Trophoblast cell (in vitro differentiated cells and primary cell): ENCODE measurements around the gene FOXO6.

Source experiments
- DNase-seq, 2 donors: peaks; one replicate each; pipeline ENCODE4 v3.0.0-alpha.2; 2016
- H2AFZ ChIP-seq: 2 replicates; pipeline ENCODE4 v1.6.1; 2013; ENCODE audit warnings: low read length, moderate library complexity, mild to moderate bottlenecking; ENCODE audit not compliant: insufficient read depth, poor library complexity
- H2AK5ac ChIP-seq: 2 replicates; pipeline ENCODE4 v1.6.1; 2013; ENCODE audit warnings: mild to moderate bottlenecking, low read length
- H2BK120ac ChIP-seq: 2 replicates; pipeline ENCODE4 v1.6.1; 2013; ENCODE audit warnings: low read length, mild to moderate bottlenecking, moderate library complexity; ENCODE audit not compliant: insufficient read depth, poor library complexity
- H2BK12ac ChIP-seq: 2 replicates; pipeline ENCODE4 v1.6.1; 2013; ENCODE audit warnings: mild to moderate bottlenecking, low read length, moderate library complexity
- H2BK5ac ChIP-seq: 2 replicates; pipeline ENCODE4 v1.6.1; 2013; ENCODE audit warnings: low read length, low read depth, moderate library complexity, mild to moderate bottlenecking; ENCODE audit not compliant: poor library complexity
- H3K14ac ChIP-seq: 2 replicates; pipeline ENCODE4 v1.6.1; 2013; ENCODE audit warnings: mild to moderate bottlenecking, low read length
- H3K18ac ChIP-seq: 2 replicates; pipeline ENCODE4 v1.6.1; 2013; ENCODE audit warnings: mild to moderate bottlenecking, low read length
- H3K23ac ChIP-seq: 2 replicates; pipeline ENCODE4 v1.6.1; 2013; ENCODE audit warnings: low read length
- H3K27ac ChIP-seq: 2 replicates; pipeline ENCODE4 v1.5.1; 2013; ENCODE audit warnings: low read depth, mild to moderate bottlenecking, inconsistent platforms, low read length, moderate library complexity
- H3K27me3 ChIP-seq: 2 replicates; pipeline ENCODE4 v1.6.1; 2013; ENCODE audit warnings: inconsistent platforms, mild to moderate bottlenecking, low read length, moderate library complexity; ENCODE audit not compliant: insufficient read depth
- H3K36me3 ChIP-seq, 2 experiments: 1 replicate in 1 of 2; 2 replicates in 1 of 2; pipeline ENCODE4 v1.6.1; 2013; ENCODE audit warnings: low read length in 2 of 2, mild to moderate bottlenecking in 2 of 2, moderate library complexity in 1 of 2; ENCODE audit not compliant: insufficient read depth in 2 of 2, control insufficient read depth in 1 of 2
- H3K4ac ChIP-seq: 2 replicates; pipeline ENCODE4 v1.6.1; 2013; ENCODE audit warnings: low read depth, mild to moderate bottlenecking, low read length, moderate library complexity
- H3K4me1 ChIP-seq, 2 experiments: 1 replicate in 1 of 2; 2 replicates in 1 of 2; pipeline ENCODE4 v1.6.1; 2013; ENCODE audit warnings: low read length in 2 of 2, mild to moderate bottlenecking in 2 of 2, moderate library complexity in 1 of 2; ENCODE audit not compliant: insufficient read depth in 2 of 2, control insufficient read depth in 1 of 2
- H3K4me2 ChIP-seq: 2 replicates; pipeline ENCODE4 v1.6.1; 2013; ENCODE audit warnings: inconsistent platforms, mild to moderate bottlenecking, low read length, moderate library complexity
- H3K4me3 ChIP-seq: 2 replicates; pipeline ENCODE4 v1.5.1; 2013; ENCODE audit warnings: mild to moderate bottlenecking, low read depth, low read length, inconsistent platforms
- H3K79me1 ChIP-seq: one replicate; pipeline ENCODE4 v1.6.1; 2013; ENCODE audit warnings: low read length
- H3K79me2 ChIP-seq: 2 replicates; pipeline ENCODE4 v1.6.1; 2013; ENCODE audit warnings: low read length, mild to moderate bottlenecking; ENCODE audit not compliant: control insufficient read depth, insufficient read depth, poor library complexity
- H3K9ac ChIP-seq: 2 replicates; pipeline ENCODE4 v1.6.1; 2013; ENCODE audit warnings: mild to moderate bottlenecking, low read length
- H3K9me3 ChIP-seq: 2 replicates; pipeline ENCODE4 v1.6.1; 2013; ENCODE audit warnings: low read depth, mild to moderate bottlenecking, control low read depth, inconsistent platforms, low read length; ENCODE audit not compliant: insufficient read depth
- H4K12ac ChIP-seq: 2 replicates; pipeline ENCODE4 v1.6.1; 2013; ENCODE audit warnings: low read depth, mild to moderate bottlenecking, low read length, moderate library complexity
- H4K8ac ChIP-seq: 2 replicates; pipeline ENCODE4 v1.6.1; 2013; ENCODE audit warnings: low read depth, mild to moderate bottlenecking, low read length, moderate library complexity
- H4K91ac ChIP-seq: one replicate; pipeline ENCODE4 v1.6.1; 2013; ENCODE audit warnings: low read depth, mild to moderate bottlenecking, low read length, moderate library complexity
- WGBS: extraction: QIAGEN DNeasy Blood & Tissue Kit; methylation state at CpG from one replicate; pipeline ENCODE4 v1.1.7; 2013; ENCODE audit warnings: missing lambda C conversion rate; ENCODE audit not compliant: insufficient read length, insufficient coverage; ENCODE audit errors: extremely low coverage; 5-methylcytosine and 5-hydroxymethylcytosine counted together

Gene FOXO6

GRCh38 chr1:41414296-41414695 is 53.1 kb downstream of the FOXO6 start:
- no CpG with 5 or more reads among the region's 3 CpGs for WGBS
- no peak overlapping the region for H2AK5ac ChIP-seq
- H3K4me2 ChIP-seq: no peak overlapping the region
- no peak for DNase-seq
- no peak overlapping the region for H2BK5ac ChIP-seq
- no peaks in the 10 kb centered on the region for H3K79me2 ChIP-seq
- no peak overlapping the region for H3K18ac ChIP-seq
- H3K9ac ChIP-seq: no peak overlapping the region
- peaks cover 4% of the 10 kb centered on the region for H3K79me1 ChIP-seq
- H4K12ac ChIP-seq: no peak overlapping the region
- H3K23ac ChIP-seq: no peak overlapping the region
- no peak overlapping the region for H3K4me3 ChIP-seq
- H3K14ac ChIP-seq: no peak overlapping the region
- H3K27ac ChIP-seq: no peak overlapping the region
- no peaks in the 10 kb centered on the region for H3K36me3 ChIP-seq
- no peak overlapping the region for H2BK12ac ChIP-seq
- no peak overlapping the region for H4K8ac ChIP-seq
- no peak overlapping the region for H2BK120ac ChIP-seq
- no peaks in the 10 kb centered on the region for H3K27me3 ChIP-seq
- H3K4ac ChIP-seq: no peak overlapping the region
- H2AFZ ChIP-seq: no peak overlapping the region
- H3K4me1 ChIP-seq: peaks cover 8 to 14% of the 10 kb centered on the region in 2 experiments
- peaks cover 4% of the 10 kb centered on the region for H3K9me3 ChIP-seq
- no peak overlapping the region for H4K91ac ChIP-seq

- H3K79me2 ChIP-seq: no peaks in the 10 kb centered on the region
- H2BK5ac ChIP-seq: peak overlapping the region; percentile 6
- H3K4ac ChIP-seq: no peak overlapping the region
- H2BK120ac ChIP-seq: peak overlapping the region; percentile 8
- no peak overlapping the region for H2BK12ac ChIP-seq
- H2AFZ ChIP-seq: no peak overlapping the region
- H4K12ac ChIP-seq: no peak overlapping the region
- DNase-seq: no peak
- H3K36me3 ChIP-seq: no peaks in the 10 kb centered on the region
- no peak overlapping the region for H3K4me2 ChIP-seq
- H3K23ac ChIP-seq: no peak overlapping the region
- H3K18ac ChIP-seq: no peak overlapping the region
- H3K79me1 ChIP-seq: peaks cover 4% of the 10 kb centered on the region
- H4K91ac ChIP-seq: peak overlapping the region; percentile 48
- no peak overlapping the region for H2AK5ac ChIP-seq
- H3K4me1 ChIP-seq: peaks cover 8 to 14% of the 10 kb centered on the region in 2 experiments
- peaks cover 4% of the 10 kb centered on the region for H3K9me3 ChIP-seq
- no peaks in the 10 kb centered on the region for H3K27me3 ChIP-seq
- peak overlapping the region; percentile 30 for H3K27ac ChIP-seq
- no peak overlapping the region for H3K9ac ChIP-seq
- peak overlapping the region; percentile 7 for H3K14ac ChIP-seq
- no peak overlapping the region for H4K8ac ChIP-seq
- WGBS: no CpG with 5 or more reads among the region's 7 CpGs
- H3K4me3 ChIP-seq: no peak overlapping the region
Observed at GRCh38 chr1:41414716-41415306, 53.6 kb downstream of the FOXO6 start.

- Histone ChIP-seq H2BK12ac (no peak overlapping the region), H4K12ac (no peak overlapping the region), H3K9ac (no peak overlapping the region), H3K9me3 (peaks cover 4% of the 10 kb centered on the region), H3K14ac (no peak overlapping the region), H4K8ac (no peak overlapping the region), H3K27ac (peak overlapping the region; percentile 15), H3K4me3 (no peak overlapping the region), H3K4me2 (no peak overlapping the region), H3K79me1 (peaks cover 4% of the 10 kb centered on the region), H3K79me2 (no peaks in the 10 kb centered on the region), H2BK5ac (no peak overlapping the region), H3K4me1 (peaks cover 8 to 14% of the 10 kb centered on the region in 2 experiments), H2AFZ (no peak overlapping the region), H3K36me3 (no peaks in the 10 kb centered on the region), H2BK120ac (no peak overlapping the region), H3K27me3 (no peaks in the 10 kb centered on the region), H3K23ac (no peak overlapping the region), H4K91ac (peak overlapping the region; percentile 76), H3K18ac (no peak overlapping the region), H3K4ac (no peak overlapping the region), H2AK5ac (no peak overlapping the region)
- no CpG with 5 or more reads among the region's 5 CpGs for WGBS
- no peak for DNase-seq
Observed at GRCh38 chr1:41416081-41416480, 54.8 kb downstream of the FOXO6 start.

GRCh38 chr1:41416552-41417334 is 55.5 kb downstream of the FOXO6 start:
- H2BK5ac ChIP-seq: no peak overlapping the region
- no peaks in the 10 kb centered on the region for H3K27me3 ChIP-seq
- peaks cover 8 to 14% of the 10 kb centered on the region in 2 experiments for H3K4me1 ChIP-seq
- H3K4ac ChIP-seq: no peak overlapping the region
- peak; percentile 62 to 88 for DNase-seq
- no peak overlapping the region for H4K12ac ChIP-seq
- peaks cover 4% of the 10 kb centered on the region for H3K9me3 ChIP-seq
- no peak overlapping the region for H2AFZ ChIP-seq
- H3K36me3 ChIP-seq: no peaks in the 10 kb centered on the region
- no peak overlapping the region for H2BK120ac ChIP-seq
- no CpG with 5 or more reads among the region's 18 CpGs for WGBS
- no peak overlapping the region for H3K14ac ChIP-seq
- no peak overlapping the region for H4K8ac ChIP-seq
- no peak overlapping the region for H2AK5ac ChIP-seq
- H3K23ac ChIP-seq: no peak overlapping the region
- H2BK12ac ChIP-seq: peak overlapping the region; percentile 16
- H3K79me2 ChIP-seq: no peaks in the 10 kb centered on the region
- H3K79me1 ChIP-seq: peaks cover 4% of the 10 kb centered on the region
- no peak overlapping the region for H3K27ac ChIP-seq
- no peak overlapping the region for H3K9ac ChIP-seq
- no peak overlapping the region for H3K4me2 ChIP-seq
- no peak overlapping the region for H3K4me3 ChIP-seq
- no peak overlapping the region for H3K18ac ChIP-seq
- H4K91ac ChIP-seq: peak overlapping the region; percentile 76
